Measurements from ENCODE around the gene PAQR4.

DNA sequence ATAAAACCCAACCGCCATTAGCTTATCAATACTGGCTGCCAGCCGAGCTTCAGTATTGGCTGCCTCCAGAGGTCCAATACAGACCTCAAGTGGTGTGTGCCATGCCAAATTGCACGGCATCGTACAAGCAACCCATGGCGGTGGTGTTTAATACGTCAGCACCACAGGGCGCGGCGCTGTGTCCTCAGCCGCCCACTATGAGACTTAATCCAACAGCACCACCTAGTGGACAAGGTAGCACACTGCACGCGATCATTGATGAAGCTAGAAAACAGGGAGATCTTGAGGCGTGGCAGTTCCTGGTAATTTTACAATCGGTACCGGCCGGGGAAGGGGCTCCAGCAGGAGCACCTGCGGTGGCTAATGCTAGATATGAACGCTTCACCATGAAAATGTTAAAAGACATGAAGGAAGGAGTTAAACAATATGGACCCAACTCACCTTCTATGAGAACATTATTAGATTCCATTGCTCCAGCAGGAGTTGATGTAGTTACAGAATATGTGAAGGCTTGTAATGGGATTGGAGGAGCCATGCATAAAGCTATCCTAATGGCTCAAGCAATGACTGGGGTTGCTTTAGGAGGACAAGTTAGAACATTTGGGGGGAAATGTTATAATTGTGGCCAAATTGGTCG lies 42.0 kb upstream of the PAQR4 start:
- TF ChIP-seq, protein P1, sequence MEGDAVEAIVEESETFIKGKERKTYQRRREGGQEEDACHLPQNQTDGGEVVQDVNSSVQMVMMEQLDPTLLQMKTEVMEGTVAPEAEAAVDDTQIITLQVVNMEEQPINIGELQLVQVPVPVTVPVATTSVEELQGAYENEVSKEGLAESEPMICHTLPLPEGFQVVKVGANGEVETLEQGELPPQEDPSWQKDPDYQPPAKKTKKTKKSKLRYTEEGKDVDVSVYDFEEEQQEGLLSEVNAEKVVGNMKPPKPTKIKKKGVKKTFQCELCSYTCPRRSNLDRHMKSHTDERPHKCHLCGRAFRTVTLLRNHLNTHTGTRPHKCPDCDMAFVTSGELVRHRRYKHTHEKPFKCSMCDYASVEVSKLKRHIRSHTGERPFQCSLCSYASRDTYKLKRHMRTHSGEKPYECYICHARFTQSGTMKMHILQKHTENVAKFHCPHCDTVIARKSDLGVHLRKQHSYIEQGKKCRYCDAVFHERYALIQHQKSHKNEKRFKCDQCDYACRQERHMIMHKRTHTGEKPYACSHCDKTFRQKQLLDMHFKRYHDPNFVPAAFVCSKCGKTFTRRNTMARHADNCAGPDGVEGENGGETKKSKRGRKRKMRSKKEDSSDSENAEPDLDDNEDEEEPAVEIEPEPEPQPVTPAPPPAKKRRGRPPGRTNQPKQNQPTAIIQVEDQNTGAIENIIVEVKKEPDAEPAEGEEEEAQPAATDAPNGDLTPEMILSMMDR (IDR thresholded peaks at IDR 0.05): peak; percentile 95 to 99 (median 98)
- no peak for TF ChIP-seq POLR2A (IDR thresholded peaks at IDR 0.05)

Data from esophagus squamous epithelium (tissue), 4 donors.